ENCODE data around the gene DNAJC1.

Gene DNAJC1

GRCh38 chr10:22006379-22006884 is 2.9 kb upstream of the DNAJC1 start:
- no peak for DNase-seq

- DNase-seq = no peak
Measured at GRCh38 chr10:22005763-22006162, 2.2 kb upstream of the DNAJC1 start.

GRCh38 chr10:22003964-22004281 is 393 bp upstream of the DNAJC1 start:
- no peak for DNase-seq

GRCh38 chr10:22002591-22003176 is 846 bp downstream of the DNAJC1 start:
- DNase-seq = no peak

GRCh38 chr10:21995557-21995956 is 8.0 kb downstream of the DNAJC1 start:
- DNase-seq = no peak

GRCh38 chr10:21993360-21994001 is 10.0 kb downstream of the DNAJC1 start:
- peak; percentile 3 for DNase-seq

GRCh38 chr10:21991785-21992184 is 11.7 kb downstream of the DNAJC1 start:
- DNase-seq = no peak

GRCh38 chr10:21990449-21990848 is 13.1 kb downstream of the DNAJC1 start:
- no peak for DNase-seq

- peak; percentile 8 for DNase-seq
Measured at GRCh38 chr10:21989453-21990154, 13.9 kb downstream of the DNAJC1 start.

- DNase-seq = no peak
Measured at GRCh38 chr10:21985541-21985940, 18.0 kb downstream of the DNAJC1 start.

- no peak for DNase-seq
Measured at GRCh38 chr10:21981118-21981517, 22.4 kb downstream of the DNAJC1 start.

GRCh38 chr10:21980691-21981090 is 22.8 kb downstream of the DNAJC1 start:
- DNase-seq = no peak

- no peak for DNase-seq
Measured at GRCh38 chr10:21978191-21978862, 25.2 kb downstream of the DNAJC1 start.

GRCh38 chr10:21976739-21977138 is 26.8 kb downstream of the DNAJC1 start:
- no peak for DNase-seq

GRCh38 chr10:21976280-21976679 is 27.2 kb downstream of the DNAJC1 start:
- DNase-seq = no peak

- DNase-seq = no peak
Measured at GRCh38 chr10:21975378-21975990, 28.0 kb downstream of the DNAJC1 start.

- DNase-seq = no peak
Measured at GRCh38 chr10:21972584-21972983, 30.9 kb downstream of the DNAJC1 start.

- no peak for DNase-seq
Measured at GRCh38 chr10:21969326-21970287, 33.9 kb downstream of the DNAJC1 start.

GRCh38 chr10:21964983-21965665 is 38.4 kb downstream of the DNAJC1 start:
- DNase-seq = no peak

GRCh38 chr10:21962358-21962757 is 41.2 kb downstream of the DNAJC1 start:
- no peak for DNase-seq

- no peak for DNase-seq
Measured at GRCh38 chr10:21961847-21962246, 41.7 kb downstream of the DNAJC1 start.
